SK-N-SH (cell line): Measurements from ENCODE around the gene UBLCP1. TPM values are rescaled to one million over a fixed set of nuclear protein-coding genes. Genes with fewer than 3 reads are reported as not detected.

Experiments used
- CTCF ChIA-PET: fragments of 300-600, 350-600 bp; formaldehyde crosslinking; extraction: SDS; loops from one replicate; lab custom pipeline; 2021; lab: Yijun Ruan, JAX
- POLR2A ChIA-PET: fragments of 350-600 bp; sonication (Branson Sonifier 250); formaldehyde crosslinking; extraction: SDS; loops from one replicate; lab custom pipeline; 2020; ENCODE audit warnings: antibody characterized with exemption, inconsistent platforms; lab: Yijun Ruan, JAX
- DNase-seq: peaks from one replicate; pipeline ENCODE4 v3.0.0; 2012
- H2AFZ ChIP-seq: fragments of 200-600 bp; sonication (generic); 2 replicates; pipeline ENCODE4 v1.8.1; 2016; ENCODE audit warnings: antibody characterized with exemption, mild to moderate bottlenecking, low read depth
- H3F3A ChIP-seq: fragments of 200-600 bp; sonication (generic); replicated peaks from 2 replicates; pipeline ENCODE3; 2016; ENCODE audit warnings: antibody characterized with exemption, mild to moderate bottlenecking; ENCODE audit not compliant: insufficient read depth
- H3K27ac ChIP-seq, 2 experiments: fragments of 200-500 bp in 1 of 2; fragments of 200-600 bp in 1 of 2; sonication (Bioruptor generic) in 1 of 2; sonication (generic), shearing (Covaris generic) in 1 of 2; 2 replicates each; pipeline versions ENCODE4 v1.5.1 to v1.6.1; 2014 to 2016; ENCODE audit warnings: low read depth in 2 of 2, inconsistent platforms in 1 of 2, low read length in 1 of 2, mild to moderate bottlenecking in 1 of 2, mixed read lengths in 1 of 2
- H3K27me3 ChIP-seq: fragments of 200-600 bp; sonication (generic), shearing (Covaris generic); 2 replicates; pipeline ENCODE4 v1.6.1; 2016; ENCODE audit warnings: mixed run types; ENCODE audit not compliant: insufficient read depth
- H3K36me3 ChIP-seq, 2 experiments: fragments of 200-500 bp in 1 of 2; fragments of 200-600 bp in 1 of 2; sonication (Bioruptor generic) in 1 of 2; sonication (generic) in 1 of 2; replicated peaks in 1 of 2; 2 replicates each; pipeline versions ENCODE3 to v1.5.1; 2014 to 2016; ENCODE audit warnings: low read length in 1 of 2, mild to moderate bottlenecking in 1 of 2; ENCODE audit not compliant: insufficient read depth in 2 of 2, control insufficient read depth in 1 of 2
- H3K4me1 ChIP-seq, 2 experiments: fragments of 200-500 bp in 1 of 2; fragments of 200-600 bp in 1 of 2; sonication (Bioruptor generic) in 1 of 2; sonication (generic), shearing (Covaris generic) in 1 of 2; 2 replicates each; pipeline versions ENCODE4 v1.5.1 to v1.6.1; 2014 to 2016; ENCODE audit warnings: low read depth in 1 of 2, low read length in 1 of 2, mixed run types in 1 of 2; ENCODE audit not compliant: insufficient read depth in 2 of 2, control insufficient read depth in 1 of 2
- H3K4me2 ChIP-seq: fragments of 200-600 bp; sonication (generic), shearing (Covaris generic); 2 replicates; pipeline ENCODE4 v1.6.1; 2017; ENCODE audit warnings: mixed run types
- H3K4me3 ChIP-seq, 2 experiments: fragments of 200-500 bp in 1 of 2; fragments of 200-600 bp in 1 of 2; sonication (Bioruptor generic) in 1 of 2; sonication (generic), shearing (Covaris generic) in 1 of 2; 2 replicates each; pipeline versions ENCODE4 v1.5.1 to v1.8.1; 2014 to 2016; ENCODE audit warnings: low read depth in 2 of 2, inconsistent platforms in 1 of 2, low read length in 1 of 2, mild to moderate bottlenecking in 1 of 2, mixed read lengths in 1 of 2, moderate library complexity in 1 of 2
- H3K79me2 ChIP-seq: fragments of 200-600 bp; sonication (generic); 2 replicates; pipeline ENCODE4 v1.8.1; 2017; ENCODE audit warnings: mild to moderate bottlenecking; ENCODE audit not compliant: insufficient read depth
- H3K9ac ChIP-seq: fragments of 200-600 bp; sonication (generic); 2 replicates; pipeline ENCODE4 v1.6.1; 2017; ENCODE audit warnings: mixed run types
- H3K9me2 ChIP-seq: fragments of 200-600 bp; sonication (generic); 2 replicates; pipeline ENCODE4 v1.6.1; 2017; ENCODE audit warnings: mixed run types
- H3K9me3 ChIP-seq: fragments of 200-600 bp; sonication (generic); 2 replicates; pipeline ENCODE4 v1.6.1; 2017; ENCODE audit warnings: mixed run types, mild to moderate bottlenecking, moderate library complexity
- H4K20me1 ChIP-seq: fragments of 200-600 bp; sonication (generic); 2 replicates; pipeline ENCODE4 v1.6.1; 2017; ENCODE audit warnings: mild to moderate bottlenecking, mixed run types; ENCODE audit not compliant: insufficient read depth
- ELF1 ChIP-seq: IDR thresholded peaks from 2 replicates; pipeline ENCODE4 v1.4.0; 2012
- EZH2phosphoT487 ChIP-seq: fragments of 200-600 bp; sonication (generic); IDR thresholded peaks from 2 replicates; pipeline ENCODE4 v1.6.1; 2017; ENCODE audit warnings: low read depth, mixed run types, mild to moderate bottlenecking, antibody characterized with exemption, moderate library complexity, borderline replicate concordance
- FOSL2 ChIP-seq: IDR thresholded peaks from 2 replicates; pipeline ENCODE4 v1.4.0; 2012; ENCODE audit warnings: low read depth, mild to moderate bottlenecking, moderate library complexity, borderline replicate concordance
- FOXJ3 ChIP-seq: sonication (generic); formaldehyde crosslinking; IDR thresholded peaks from 2 replicates; pipeline ENCODE4 v1.5.1; 2020; ENCODE audit warnings: mild to moderate bottlenecking, missing genetic modification reagents
- GABPA ChIP-seq: IDR thresholded peaks from 2 replicates; pipeline ENCODE4 v1.4.0; 2012; ENCODE audit warnings: low read depth, mild to moderate bottlenecking
- JUND ChIP-seq: IDR thresholded peaks from 2 replicates; pipeline ENCODE4 v1.4.0; 2012
- MXI1 ChIP-seq: IDR thresholded peaks from 2 replicates; pipeline ENCODE4 v1.6.1; 2012; ENCODE audit warnings: mild to moderate bottlenecking, low read depth, low read length, improper control_type of control experiment
- NRF1 ChIP-seq: IDR thresholded peaks from 2 replicates; pipeline ENCODE4 v1.6.1; 2012; ENCODE audit warnings: low read depth, mild to moderate bottlenecking, low read length
- RAD21 ChIP-seq: IDR thresholded peaks from 2 replicates; pipeline ENCODE4 v1.6.1; 2012; ENCODE audit warnings: mild to moderate bottlenecking, low read length
- RCOR1 ChIP-seq: fragments of 150-350 bp; IDR thresholded peaks from 2 replicates; pipeline ENCODE4 v1.6.1; 2017; ENCODE audit warnings: antibody characterized with exemption, low read length
- TEAD4 ChIP-seq: IDR thresholded peaks from 2 replicates; pipeline ENCODE4 v1.4.0; 2012; ENCODE audit warnings: mild to moderate bottlenecking, borderline replicate concordance; ENCODE audit not compliant: insufficient read depth
- polyA plus RNA-seq, 3 experiments: library from polyadenylated mRNA; depleted of rRNA; stranded (reverse); fragments of >200 nt; gene quantifications; 2 replicates each; pipeline ENCODE4 v1.2.3, GENCODE V29; 2012
- TF ChIP-seq, protein P1 (sequence below): fragments of 150-350 bp; IDR thresholded peaks from 2 replicates; pipeline ENCODE4 v1.6.1; 2016; ENCODE audit warnings: mild to moderate bottlenecking, low read depth, low read length
- TF ChIP-seq, protein P2 (sequence below): fragments of 200-600 bp; sonication (generic); IDR thresholded peaks from 2 replicates; pipeline ENCODE4 v1.6.1; 2017; ENCODE audit warnings: antibody characterized with exemption, mild to moderate bottlenecking, moderate library complexity
- TF ChIP-seq, protein P3 (sequence below): IDR thresholded peaks from 2 replicates; pipeline ENCODE4 v1.6.1; 2012; ENCODE audit warnings: mild to moderate bottlenecking, low read depth, low read length, moderate library complexity

Gene UBLCP1
- polyA plus RNA-seq, 1 of the 3 experiments (the other 2 are of a cell fraction) = 13.8 TPM

DNA sequence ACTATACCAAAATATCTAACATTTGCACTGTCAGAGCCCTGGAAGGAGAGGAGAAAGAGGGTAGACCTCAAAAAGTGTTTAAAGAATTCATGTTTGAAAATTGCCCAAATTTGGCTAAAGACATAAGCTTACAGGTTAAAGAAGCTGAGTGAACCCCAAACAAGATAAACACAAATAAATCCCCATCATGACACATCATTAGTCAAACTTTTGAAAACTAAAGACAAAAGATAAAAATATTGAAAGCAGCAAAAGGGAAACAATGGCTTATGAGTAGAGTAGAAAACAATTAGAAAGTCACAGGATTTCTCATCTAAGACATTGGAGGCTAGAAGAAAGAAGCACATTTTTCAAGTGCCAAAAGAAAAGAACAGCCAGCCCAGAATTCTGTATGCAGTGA is 6.1 kb upstream of the UBLCP1 start:
- Histone ChIP-seq H4K20me1 (no peaks in the 10 kb centered on the region), H3K36me3 (no peaks in the 10 kb centered on the region), H3K27ac (no peak overlapping the region), H3K9ac (no peak overlapping the region), H3F3A (peaks cover 2% of the 10 kb centered on the region), H3K4me2 (no peak overlapping the region), H3K4me1 (no peaks in the 10 kb centered on the region; a peak in 1 of 4 replicates), H3K9me3 (no peaks in the 10 kb centered on the region), H3K79me2 (no peaks in the 10 kb centered on the region), H2AFZ (no peak overlapping the region), H3K9me2 (no peaks in the 10 kb centered on the region), H3K4me3 (no peak overlapping the region), H3K27me3 (no peaks in the 10 kb centered on the region)
- CTCF ChIA-PET = interaction anchor here (0.6 to 2.0 kb wide), 3 partner anchors 12 to 100 kb away, joined by 3 to 7 read pairs (median 5); no protein-coding TSS in a partner anchor
- no peak for DNase-seq
- POLR2A ChIA-PET = no interaction called here
- no peak for TF ChIP-seq ELF1
- TF ChIP-seq MXI1 = no peak
- TF ChIP-seq FOXJ3 = no peak
- TF ChIP-seq, protein P1, sequence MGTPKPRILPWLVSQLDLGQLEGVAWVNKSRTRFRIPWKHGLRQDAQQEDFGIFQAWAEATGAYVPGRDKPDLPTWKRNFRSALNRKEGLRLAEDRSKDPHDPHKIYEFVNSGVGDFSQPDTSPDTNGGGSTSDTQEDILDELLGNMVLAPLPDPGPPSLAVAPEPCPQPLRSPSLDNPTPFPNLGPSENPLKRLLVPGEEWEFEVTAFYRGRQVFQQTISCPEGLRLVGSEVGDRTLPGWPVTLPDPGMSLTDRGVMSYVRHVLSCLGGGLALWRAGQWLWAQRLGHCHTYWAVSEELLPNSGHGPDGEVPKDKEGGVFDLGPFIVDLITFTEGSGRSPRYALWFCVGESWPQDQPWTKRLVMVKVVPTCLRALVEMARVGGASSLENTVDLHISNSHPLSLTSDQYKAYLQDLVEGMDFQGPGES = no peak
- TF ChIP-seq NRF1 = no peak
- TF ChIP-seq, protein P2, sequence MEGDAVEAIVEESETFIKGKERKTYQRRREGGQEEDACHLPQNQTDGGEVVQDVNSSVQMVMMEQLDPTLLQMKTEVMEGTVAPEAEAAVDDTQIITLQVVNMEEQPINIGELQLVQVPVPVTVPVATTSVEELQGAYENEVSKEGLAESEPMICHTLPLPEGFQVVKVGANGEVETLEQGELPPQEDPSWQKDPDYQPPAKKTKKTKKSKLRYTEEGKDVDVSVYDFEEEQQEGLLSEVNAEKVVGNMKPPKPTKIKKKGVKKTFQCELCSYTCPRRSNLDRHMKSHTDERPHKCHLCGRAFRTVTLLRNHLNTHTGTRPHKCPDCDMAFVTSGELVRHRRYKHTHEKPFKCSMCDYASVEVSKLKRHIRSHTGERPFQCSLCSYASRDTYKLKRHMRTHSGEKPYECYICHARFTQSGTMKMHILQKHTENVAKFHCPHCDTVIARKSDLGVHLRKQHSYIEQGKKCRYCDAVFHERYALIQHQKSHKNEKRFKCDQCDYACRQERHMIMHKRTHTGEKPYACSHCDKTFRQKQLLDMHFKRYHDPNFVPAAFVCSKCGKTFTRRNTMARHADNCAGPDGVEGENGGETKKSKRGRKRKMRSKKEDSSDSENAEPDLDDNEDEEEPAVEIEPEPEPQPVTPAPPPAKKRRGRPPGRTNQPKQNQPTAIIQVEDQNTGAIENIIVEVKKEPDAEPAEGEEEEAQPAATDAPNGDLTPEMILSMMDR = no peak
- no peak for TF ChIP-seq RCOR1
- TF ChIP-seq TEAD4 = no peak
- no peak for TF ChIP-seq RAD21
- TF ChIP-seq JUND = no peak
- TF ChIP-seq, protein P3, sequence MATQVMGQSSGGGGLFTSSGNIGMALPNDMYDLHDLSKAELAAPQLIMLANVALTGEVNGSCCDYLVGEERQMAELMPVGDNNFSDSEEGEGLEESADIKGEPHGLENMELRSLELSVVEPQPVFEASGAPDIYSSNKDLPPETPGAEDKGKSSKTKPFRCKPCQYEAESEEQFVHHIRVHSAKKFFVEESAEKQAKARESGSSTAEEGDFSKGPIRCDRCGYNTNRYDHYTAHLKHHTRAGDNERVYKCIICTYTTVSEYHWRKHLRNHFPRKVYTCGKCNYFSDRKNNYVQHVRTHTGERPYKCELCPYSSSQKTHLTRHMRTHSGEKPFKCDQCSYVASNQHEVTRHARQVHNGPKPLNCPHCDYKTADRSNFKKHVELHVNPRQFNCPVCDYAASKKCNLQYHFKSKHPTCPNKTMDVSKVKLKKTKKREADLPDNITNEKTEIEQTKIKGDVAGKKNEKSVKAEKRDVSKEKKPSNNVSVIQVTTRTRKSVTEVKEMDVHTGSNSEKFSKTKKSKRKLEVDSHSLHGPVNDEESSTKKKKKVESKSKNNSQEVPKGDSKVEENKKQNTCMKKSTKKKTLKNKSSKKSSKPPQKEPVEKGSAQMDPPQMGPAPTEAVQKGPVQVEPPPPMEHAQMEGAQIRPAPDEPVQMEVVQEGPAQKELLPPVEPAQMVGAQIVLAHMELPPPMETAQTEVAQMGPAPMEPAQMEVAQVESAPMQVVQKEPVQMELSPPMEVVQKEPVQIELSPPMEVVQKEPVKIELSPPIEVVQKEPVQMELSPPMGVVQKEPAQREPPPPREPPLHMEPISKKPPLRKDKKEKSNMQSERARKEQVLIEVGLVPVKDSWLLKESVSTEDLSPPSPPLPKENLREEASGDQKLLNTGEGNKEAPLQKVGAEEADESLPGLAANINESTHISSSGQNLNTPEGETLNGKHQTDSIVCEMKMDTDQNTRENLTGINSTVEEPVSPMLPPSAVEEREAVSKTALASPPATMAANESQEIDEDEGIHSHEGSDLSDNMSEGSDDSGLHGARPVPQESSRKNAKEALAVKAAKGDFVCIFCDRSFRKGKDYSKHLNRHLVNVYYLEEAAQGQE = no peak
- TF ChIP-seq EZH2phosphoT487 = no peak
- no peak for TF ChIP-seq FOSL2
- no peak for TF ChIP-seq GABPA
